K562 (cell line): ENCODE measurements around the gene CDK4. TPM values are rescaled to one million over a fixed set of nuclear protein-coding genes. Genes with fewer than 3 reads are reported as not detected.

ENCODE experiments used
- MAFF ChIP-seq: IDR thresholded peaks from 2 replicates; pipeline ENCODE4 v1.6.1; 2012; ENCODE audit warnings: low read length, improper control_type of control experiment
- SAFB2 ChIP-seq: fragments of 200-400 bp; formaldehyde crosslinking; IDR thresholded peaks from 2 replicates; pipeline ENCODE4 v1.6.1; 2018; ENCODE audit warnings: borderline replicate concordance, low read length, low read depth, moderate library complexity; ENCODE audit not compliant: severe bottlenecking
- TSHZ1 ChIP-seq: fragments of 250-450 bp; sonication (Bioruptor Pico); IDR thresholded peaks from 2 replicates; pipeline ENCODE4 v1.4.0; 2020; ENCODE audit warnings: mild to moderate bottlenecking, moderate library complexity
- YBX1 ChIP-seq: fragments of 450-650 bp; IDR thresholded peaks from 2 replicates; pipeline ENCODE4 v1.7.1; 2016; ENCODE audit warnings: mild to moderate bottlenecking
- ZNF584 ChIP-seq: fragments of 200-800 bp; sonication (Bioruptor generic); IDR thresholded peaks from 2 replicates; pipeline ENCODE4 v1.6.1; 2016; ENCODE audit warnings: low read depth, mild to moderate bottlenecking, missing genetic modification characterization, missing compliant biosample characterization
- polyA plus RNA-seq, 8 experiments: library from polyadenylated mRNA; depleted of rRNA in 4 of 8; stranded (reverse) in 5 of 8; unstranded in 3 of 8; fragments of >200 nt; fragmentation: Nextera tagmentation in 2 of 8; fragmentation: Illumina TruSeq in 1 of 8; extraction: Ambion mirVana in 2 of 8; extraction: Trizol in 1 of 8; gene quantifications; 2 replicates each; pipeline versions ENCODE4 v1.2.1 to v1.2.3, GENCODE V29; 2011 to 2014; ENCODE audit warnings: inconsistent platforms in 1 of 8, missing spikeins in 1 of 8
- total RNA-seq, 7 experiments: library from RNA; depleted of rRNA in 6 of 7; stranded (reverse); fragments of >200 nt in 6 of 7; fragmentation: Illumina TruSeq in 2 of 7; extraction: Trizol in 2 of 7; gene quantifications; 2 replicates each; pipeline versions ENCODE4 v1.2.1 to v1.2.3, GENCODE V29; 2011 to 2021; ENCODE audit warnings: low replicate concordance in 1 of 7
- TF ChIP-seq, protein P1 (sequence below), 2 experiments: IDR thresholded peaks; 2 replicates each; pipeline ENCODE4 v1.6.1; 2012; ENCODE audit warnings: improper control_type of control experiment in 2 of 2, low read depth in 2 of 2, low read length in 2 of 2, borderline replicate concordance in 1 of 2

Gene CDK4
- total and polyA plus RNA-seq, 9 of the 15 experiments (the other 6 are each of a cell fraction or from before 2014, with no cell fraction given): 37.8 to 436 (median 238) TPM

DNA sequence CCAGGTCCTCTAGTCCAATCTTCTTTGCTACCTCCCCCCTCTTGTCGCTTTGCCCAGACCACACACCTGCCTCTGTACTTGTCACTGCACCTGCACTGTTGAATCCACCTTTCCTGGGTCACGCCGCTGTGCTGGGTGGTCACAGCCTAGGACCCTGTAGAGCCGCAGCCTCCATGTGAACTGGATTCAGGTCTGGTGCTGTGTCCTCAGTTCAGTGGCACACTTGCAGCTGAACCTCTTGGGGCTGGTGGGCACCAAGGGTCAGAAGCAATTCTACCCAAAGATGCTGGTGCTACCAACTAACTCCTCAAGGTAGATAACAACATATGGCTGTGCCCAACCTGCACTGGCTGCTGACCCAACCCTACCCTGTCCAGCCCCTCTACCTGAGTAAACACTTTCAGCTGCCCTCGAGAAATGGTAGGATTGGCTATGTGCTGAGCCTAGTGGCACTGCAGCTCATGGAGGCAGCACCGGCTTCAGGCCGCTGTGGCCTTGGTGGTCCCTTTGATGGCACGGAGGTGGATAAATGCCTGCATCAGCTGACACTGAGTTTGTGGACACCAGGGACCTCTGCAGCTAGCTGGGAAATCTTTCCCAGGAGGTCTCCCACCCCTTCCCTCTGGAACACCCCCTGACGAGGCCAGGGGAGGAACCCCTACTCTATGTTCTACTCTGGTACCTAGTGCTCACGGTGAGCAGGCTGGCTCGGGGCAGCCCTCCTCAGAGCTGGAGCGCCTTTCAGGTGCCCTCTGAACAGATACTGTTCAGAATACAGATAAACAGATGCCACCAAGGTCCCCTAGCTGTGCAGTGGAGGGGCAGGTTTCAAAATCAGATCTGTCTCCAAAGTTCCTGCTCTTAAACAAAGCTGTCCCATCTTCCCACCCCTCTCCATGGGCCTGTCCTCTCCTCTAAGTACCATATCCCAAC lies 27.8 kb downstream of the CDK4 start (continued):
- TF ChIP-seq YBX1 (no peak), MAFF (no peak), ZNF584 (CRISPR knock-in tag) (no peak), SAFB2 (no peak), TSHZ1 (CRISPR knock-in tag) (no peak)
- TF ChIP-seq, protein P1, sequence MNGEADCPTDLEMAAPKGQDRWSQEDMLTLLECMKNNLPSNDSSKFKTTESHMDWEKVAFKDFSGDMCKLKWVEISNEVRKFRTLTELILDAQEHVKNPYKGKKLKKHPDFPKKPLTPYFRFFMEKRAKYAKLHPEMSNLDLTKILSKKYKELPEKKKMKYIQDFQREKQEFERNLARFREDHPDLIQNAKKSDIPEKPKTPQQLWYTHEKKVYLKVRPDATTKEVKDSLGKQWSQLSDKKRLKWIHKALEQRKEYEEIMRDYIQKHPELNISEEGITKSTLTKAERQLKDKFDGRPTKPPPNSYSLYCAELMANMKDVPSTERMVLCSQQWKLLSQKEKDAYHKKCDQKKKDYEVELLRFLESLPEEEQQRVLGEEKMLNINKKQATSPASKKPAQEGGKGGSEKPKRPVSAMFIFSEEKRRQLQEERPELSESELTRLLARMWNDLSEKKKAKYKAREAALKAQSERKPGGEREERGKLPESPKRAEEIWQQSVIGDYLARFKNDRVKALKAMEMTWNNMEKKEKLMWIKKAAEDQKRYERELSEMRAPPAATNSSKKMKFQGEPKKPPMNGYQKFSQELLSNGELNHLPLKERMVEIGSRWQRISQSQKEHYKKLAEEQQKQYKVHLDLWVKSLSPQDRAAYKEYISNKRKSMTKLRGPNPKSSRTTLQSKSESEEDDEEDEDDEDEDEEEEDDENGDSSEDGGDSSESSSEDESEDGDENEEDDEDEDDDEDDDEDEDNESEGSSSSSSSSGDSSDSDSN (IDR thresholded peaks at IDR 0.05; ENCODE audit: borderline replicate concordance in 1 of 2, low read depth in 2 of 2, low read length in 2 of 2): no peak
